Neutrophil (primary cell): ENCODE measurements around the gene INSIG1.

Experiments used
- H3K27ac ChIP-seq: fragments of 200-600 bp; sonication (generic); 2 replicates; pipeline ENCODE4 v1.5.1; 2016; ENCODE audit warnings: mild to moderate bottlenecking, moderate library complexity
- H3K27me3 ChIP-seq: fragments of 200-600 bp; sonication (generic); 2 replicates; pipeline ENCODE4 v1.6.0; 2016; ENCODE audit warnings: mild to moderate bottlenecking
- H3K36me3 ChIP-seq: fragments of 200-600 bp; sonication (generic); 2 replicates; pipeline ENCODE4 v1.5.1; 2017
- H3K4me1 ChIP-seq, 2 experiments: fragments of 200-600 bp in 1 of 2; sonication (generic) in 1 of 2; 1 replicate in 1 of 2; 2 replicates in 1 of 2; pipeline versions ENCODE4 v1.5.1 to v1.6.1; 2013 to 2016; ENCODE audit warnings: low read depth in 1 of 2, low read length in 1 of 2, mild to moderate bottlenecking in 1 of 2, moderate library complexity in 1 of 2; ENCODE audit not compliant: control insufficient read depth in 1 of 2, insufficient read depth in 1 of 2
- H3K4me3 ChIP-seq, 2 experiments: fragments of 200-600 bp in 1 of 2; sonication (generic) in 1 of 2; 1 replicate in 1 of 2; 2 replicates in 1 of 2; pipeline ENCODE4 v1.5.1; 2013 to 2016; ENCODE audit warnings: low read depth in 1 of 2, low read length in 1 of 2, mild to moderate bottlenecking in 1 of 2, moderate library complexity in 1 of 2
- H3K9me3 ChIP-seq: fragments of 200-600 bp; sonication (generic); 2 replicates; pipeline ENCODE4 v1.5.1; 2016
- CTCF ChIP-seq: fragments of 200-600 bp; sonication (generic); IDR thresholded peaks from 2 replicates; pipeline ENCODE4 v1.5.1; 2016; ENCODE audit warnings: antibody characterized with exemption

INSIG1 gene

GRCh38 chr7:155355745-155356144, 58.1 kb downstream of the INSIG1 start:
- H3K27me3 ChIP-seq = peaks cover 3% of the 10 kb centered on the region
- no peak for TF ChIP-seq CTCF
- no peaks in the 10 kb centered on the region for H3K9me3 ChIP-seq
- peaks cover 41 to 44% of the 10 kb centered on the region in 2 experiments for H3K4me1 ChIP-seq
- no peaks in the 10 kb centered on the region for H3K36me3 ChIP-seq
- no peak overlapping the region for H3K4me3 ChIP-seq
- H3K27ac ChIP-seq = no peak overlapping the region

GRCh38 chr7:155356323-155357105, 58.8 kb downstream of the INSIG1 start:
- Histone ChIP-seq H3K36me3 (no peaks in the 10 kb centered on the region), H3K27ac (no peak overlapping the region), H3K4me1 (peaks cover 48 to 51% of the 10 kb centered on the region in 2 experiments), H3K27me3 (no peaks in the 10 kb centered on the region), H3K9me3 (no peaks in the 10 kb centered on the region), H3K4me3 (no peak overlapping the region)
- no peak for TF ChIP-seq CTCF

GRCh38 chr7:155357573-155358041, 59.9 kb downstream of the INSIG1 start:
- H3K27ac ChIP-seq = peak overlapping the region; percentile 73
- peak overlapping the region; percentile 30 to 36 for H3K4me3 ChIP-seq
- H3K4me1 ChIP-seq = peaks cover 48 to 51% of the 10 kb centered on the region in 2 experiments
- H3K9me3 ChIP-seq = no peaks in the 10 kb centered on the region
- H3K36me3 ChIP-seq = no peaks in the 10 kb centered on the region
- no peak for TF ChIP-seq CTCF
- H3K27me3 ChIP-seq = no peaks in the 10 kb centered on the region

GRCh38 chr7:155358066-155358947, 60.6 kb downstream of the INSIG1 start:
- no peaks in the 10 kb centered on the region for H3K27me3 ChIP-seq

More at GRCh38 chr7:155358066-155358947, 60.6 kb downstream of the INSIG1 start:
- peaks cover 48 to 51% of the 10 kb centered on the region in 2 experiments for H3K4me1 ChIP-seq
- TF ChIP-seq CTCF = no peak
- peak overlapping the region; percentile 73 for H3K27ac ChIP-seq
- no peaks in the 10 kb centered on the region for H3K9me3 ChIP-seq
- H3K36me3 ChIP-seq = no peaks in the 10 kb centered on the region
- H3K4me3 ChIP-seq = peak overlapping the region; percentile 30 to 36
